HEK293T (cell line): ENCODE data around the gene EFNA3.

ENCODE experiments used
- ARNT ChIP-seq: fragments of 450-650 bp; IDR thresholded peaks from 2 replicates; pipeline ENCODE4 v1.6.1; 2017; ENCODE audit warnings: mild to moderate bottlenecking
- BHLHE40 ChIP-seq: fragments of 450-650 bp; IDR thresholded peaks from 2 replicates; pipeline ENCODE4 v1.6.1; 2016; ENCODE audit warnings: mild to moderate bottlenecking, moderate library complexity, borderline replicate concordance
- ELF4 ChIP-seq: fragments of 450-650 bp; IDR thresholded peaks from 2 replicates; pipeline ENCODE4 v1.6.1; 2017; ENCODE audit warnings: antibody characterized with exemption
- SP1 ChIP-seq: fragments of 450-650 bp; IDR thresholded peaks from 2 replicates; pipeline ENCODE4 v1.6.1; 2017

GRCh38 chr1:155030243-155030795 lies 48.3 kb upstream of the EFNA3 start:
- no peak for TF ChIP-seq SP1
- TF ChIP-seq ARNT: no peak
- TF ChIP-seq BHLHE40: no peak
- TF ChIP-seq ELF4: no peak
